Activated B cell treated with CpG ODN at 0.5 μM for 24 hours (primary cell): ENCODE measurements around the gene TMCO6. TPM values are rescaled to one million over a fixed set of nuclear protein-coding genes. Genes with fewer than 3 reads are reported as not detected.
A peak's percentile ranks its signal among the peaks of the same experiment; 100 is the strongest.

Experiments
- ATAC-seq: fragments of 200-7000 bp; cut with Tn5 transposase; one replicate; pipeline ENCODE4 v1.10.0; 2021; ENCODE audit warnings: low read depth, mild to moderate bottlenecking, moderate library complexity
- CTCF ChIA-PET: fragments of 350-600 bp; sonication (Branson Sonifier 250); formaldehyde crosslinking; loops from one replicate; lab custom pipeline; 2021; ENCODE audit warnings: antibody characterized with exemption; lab: Charles Lee
- POLR2A ChIA-PET: fragments of 350-600 bp; sonication (Branson Sonifier 250); formaldehyde crosslinking; loops from one replicate; lab custom pipeline; 2021; ENCODE audit warnings: antibody characterized with exemption; lab: Charles Lee
- DNase-seq: peaks from one replicate; pipeline ENCODE4 v3.0.0; 2022
- H3K27ac Mint-ChIP-seq: one replicate; pipeline ENCODE4 v1.8.0; 2020; ENCODE audit warnings: mixed read lengths
- H3K27me3 Mint-ChIP-seq: one replicate; pipeline ENCODE4 v1.8.0; 2021; ENCODE audit warnings: mixed read lengths
- H3K36me3 Mint-ChIP-seq: one replicate; pipeline ENCODE4 v1.8.0; 2021; ENCODE audit warnings: low read depth, mixed read lengths
- H3K4me1 Mint-ChIP-seq: one replicate; pipeline ENCODE4 v1.8.0; 2021; ENCODE audit warnings: mixed read lengths
- H3K4me3 Mint-ChIP-seq: one replicate; pipeline ENCODE4 v1.8.0; 2020; ENCODE audit warnings: mild to moderate bottlenecking, mixed read lengths
- H3K9me3 Mint-ChIP-seq: one replicate; pipeline ENCODE4 v1.8.0; 2020; ENCODE audit warnings: mixed read lengths
- intact Hi-C: fragments of 100-400 bp; cut with micrococcal nuclease; formaldehyde crosslinking; loops from one replicate; pipeline ENCODE4 v1.15.1; 2024
- total RNA-seq: library from RNA; stranded (reverse); gene quantifications from 2 replicates; pipeline ENCODE4 v1.2.3, GENCODE V29; 2022
- TF ChIP-seq, protein P1 (sequence below): fragments of 200-600 bp; IDR thresholded peaks from one replicate; pipeline ENCODE4 v1.8.0; 2022; ENCODE audit warnings: antibody characterized with exemption, mild to moderate bottlenecking

Gene TMCO6
- total RNA-seq, 1 donor from 2014 or later: 23.3 TPM

DNA sequence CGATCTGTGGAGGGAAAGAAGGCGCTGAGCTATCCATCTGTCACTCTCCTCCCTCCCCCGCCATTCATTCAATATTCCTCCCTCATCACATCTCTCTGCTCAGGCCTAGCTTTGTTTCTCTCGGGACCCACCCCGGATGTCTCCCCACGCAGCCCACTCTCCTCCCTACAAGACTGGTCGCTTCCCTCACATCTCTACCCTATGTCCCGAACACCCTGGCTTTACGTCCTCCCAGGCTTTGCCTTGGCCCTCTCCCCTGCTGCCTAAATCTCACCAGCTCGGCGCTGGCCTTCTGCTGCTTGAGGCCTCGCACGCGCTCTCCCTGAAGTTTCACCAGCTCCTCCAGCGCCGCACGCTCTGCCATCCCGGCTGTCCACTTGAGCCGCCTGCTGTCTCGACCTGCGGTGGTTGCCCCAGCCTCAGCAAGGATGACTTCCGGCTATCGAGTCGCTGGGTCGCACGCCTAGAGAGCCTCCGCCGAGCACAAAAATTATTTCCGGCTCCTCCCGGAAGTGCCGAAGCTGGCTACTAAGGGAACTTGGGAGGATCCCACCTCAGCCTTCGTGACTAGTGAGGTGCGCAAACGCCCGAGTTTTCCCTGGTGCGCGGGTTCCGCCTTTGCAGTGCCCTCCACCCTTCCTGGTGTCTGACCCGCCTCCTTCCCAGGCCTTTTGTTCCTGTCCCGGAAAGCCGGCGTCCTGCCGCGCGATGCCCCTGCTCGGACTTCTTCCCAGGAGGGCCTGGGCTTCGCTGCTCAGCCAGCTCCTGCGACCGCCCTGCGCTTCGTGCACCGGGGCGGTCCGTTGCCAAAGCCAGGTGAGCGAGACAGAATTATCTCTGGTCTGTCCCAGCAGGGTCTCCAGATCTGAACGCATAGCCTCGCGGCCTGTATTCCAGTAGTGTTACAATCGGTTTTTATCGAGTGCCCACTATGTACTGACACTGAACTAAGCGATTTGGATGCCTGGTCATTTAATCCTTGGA lies 52.0 kb downstream of the TMCO6 start, which contains the start of the genes HARS1 and HARS2:
Gene HARS1, minus strand, starts transcription at position 430 of the 984 bp plus-strand sequence. Its CDS starts 66 bp downstream, at position 364.
Gene HARS2, plus strand, starts transcription at position 515 of the 984 bp plus-strand sequence. Its CDS starts 194 bp downstream, at position 709.
- TF ChIP-seq, protein P1, sequence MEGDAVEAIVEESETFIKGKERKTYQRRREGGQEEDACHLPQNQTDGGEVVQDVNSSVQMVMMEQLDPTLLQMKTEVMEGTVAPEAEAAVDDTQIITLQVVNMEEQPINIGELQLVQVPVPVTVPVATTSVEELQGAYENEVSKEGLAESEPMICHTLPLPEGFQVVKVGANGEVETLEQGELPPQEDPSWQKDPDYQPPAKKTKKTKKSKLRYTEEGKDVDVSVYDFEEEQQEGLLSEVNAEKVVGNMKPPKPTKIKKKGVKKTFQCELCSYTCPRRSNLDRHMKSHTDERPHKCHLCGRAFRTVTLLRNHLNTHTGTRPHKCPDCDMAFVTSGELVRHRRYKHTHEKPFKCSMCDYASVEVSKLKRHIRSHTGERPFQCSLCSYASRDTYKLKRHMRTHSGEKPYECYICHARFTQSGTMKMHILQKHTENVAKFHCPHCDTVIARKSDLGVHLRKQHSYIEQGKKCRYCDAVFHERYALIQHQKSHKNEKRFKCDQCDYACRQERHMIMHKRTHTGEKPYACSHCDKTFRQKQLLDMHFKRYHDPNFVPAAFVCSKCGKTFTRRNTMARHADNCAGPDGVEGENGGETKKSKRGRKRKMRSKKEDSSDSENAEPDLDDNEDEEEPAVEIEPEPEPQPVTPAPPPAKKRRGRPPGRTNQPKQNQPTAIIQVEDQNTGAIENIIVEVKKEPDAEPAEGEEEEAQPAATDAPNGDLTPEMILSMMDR: no peak
- ChIA-PET CTCF (interaction anchor here (1.0 to 1.2 kb wide), 2 partner anchors 9 to 43 kb away, joined by 3 to 5 read pairs; partner anchors contain the start of genes IK, NDUFA2 and ZMAT2), POLR2A (interaction anchor here (0.6 to 3.0 kb wide), 15 partner anchors 9 to 290 kb away, joined by 3 to 32 read pairs (median 6); partner anchors contain the start of genes ANKHD1, EIF4EBP3, IK and NDUFA2)
- Mint-ChIP-seq H3K27ac (peak within 1 kb of the TSS; percentile 97), H3K4me3 (peak within 1 kb of the TSS; percentile 100), H3K4me1 (peaks cover 31% of the 10 kb centered on the region), H3K27me3 (no peaks in the 10 kb centered on the region), H3K9me3 (no peaks in the 10 kb centered on the region), H3K36me3 (peaks cover 57% of the 10 kb centered on the region)
- ATAC-seq (peak; percentile 95), DNase-seq (peak; percentile 70)
- intact Hi-C loops: loop anchor here (1.0 kb wide), 7 partner anchors 9 to 290 kb away; partner anchors contain the start of genes ANKHD1, APBB3, IK and NDUFA2

DNA sequence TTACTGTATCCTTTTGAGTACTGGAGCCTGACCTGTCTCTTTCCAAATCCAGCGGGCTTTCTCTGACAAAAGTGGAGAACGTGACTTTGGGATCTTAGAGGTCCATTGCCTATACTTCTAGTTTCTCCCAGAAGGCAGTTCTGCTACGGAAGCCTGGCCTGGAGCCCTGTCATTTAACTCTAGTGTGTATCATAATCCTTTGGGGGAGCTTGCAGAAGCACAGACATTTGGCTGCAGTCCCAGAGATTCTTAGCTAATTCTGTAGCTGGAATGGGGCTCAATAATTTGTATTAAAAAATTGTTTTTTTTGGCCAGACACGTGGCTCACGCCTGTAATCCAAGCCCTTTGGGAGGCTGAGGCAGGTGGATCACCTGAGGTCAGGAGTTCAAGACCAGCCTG lies 55.0 kb downstream of the TMCO6 start:
- POLR2A ChIA-PET: interaction anchor here (0.6 kb wide), 1 partner anchor 13 kb away, joined by 3 read pairs; no protein-coding TSS in a partner anchor
- CTCF ChIA-PET: no interaction called here
- TF ChIP-seq, protein P1: no peak
- no peak for ATAC-seq
- H3K4me1 Mint-ChIP-seq: peaks cover 31% of the 10 kb centered on the region
- no peak overlapping the region for H3K27ac Mint-ChIP-seq
- no peaks in the 10 kb centered on the region for H3K27me3 Mint-ChIP-seq
- H3K9me3 Mint-ChIP-seq: no peaks in the 10 kb centered on the region
- DNase-seq: no peak
- no peak overlapping the region for H3K4me3 Mint-ChIP-seq
- intact Hi-C loops: no loop called here
- H3K36me3 Mint-ChIP-seq: peaks cover 66% of the 10 kb centered on the region

Other genes starting within 250 kb of the TMCO6 start
- gene ANKHD1, start 237.6 kb upstream of the TMCO6 start, total RNA-seq: 166 and 187 TPM in 2 replicates
- 14.4 and 18.2 TPM in 2 replicates for gene EIF4EBP3, start 91.8 kb upstream of the TMCO6 start, total RNA-seq
- gene SRA1, start 82.0 kb upstream of the TMCO6 start, total RNA-seq: 41.1 and 41.8 TPM in 2 replicates
- gene APBB3, start 74.9 kb upstream of the TMCO6 start, total RNA-seq: 36.0 and 37.5 TPM in 2 replicates
- 76.0 and 77.9 TPM in 2 replicates for gene SLC35A4, start 74.6 kb upstream of the TMCO6 start, total RNA-seq
- gene CD14, start 6.3 kb upstream of the TMCO6 start, total RNA-seq: 0.54 and 1.2 TPM in 2 replicates
- 52.2 and 63.6 TPM in 2 replicates for gene NDUFA2, start 8.2 kb downstream of the TMCO6 start, total RNA-seq
- 104 and 114 TPM in 2 replicates for gene IK, start 8.4 kb downstream of the TMCO6 start, total RNA-seq
- 33.8 and 36.9 TPM in 2 replicates for gene WDR55, start 25.5 kb downstream of the TMCO6 start, total RNA-seq
- gene DND1, start 34.1 kb downstream of the TMCO6 start, total RNA-seq: 2.6 and 3.4 TPM in 2 replicates
- gene HARS1, start 51.9 kb downstream of the TMCO6 start, total RNA-seq: 78.2 and 84.0 TPM in 2 replicates
- gene HARS2, start 52.0 kb downstream of the TMCO6 start, total RNA-seq: 45.7 and 48.5 TPM in 2 replicates
- 67.8 and 70.2 TPM in 2 replicates for gene ZMAT2, start 61.0 kb downstream of the TMCO6 start, total RNA-seq
- not detected in 2 replicates for gene PCDHA1, start 146.7 kb downstream of the TMCO6 start, total RNA-seq
- gene PCDHA2, start 155.4 kb downstream of the TMCO6 start, total RNA-seq: not detected in 2 replicates
- not detected in 2 replicates for gene PCDHA3, start 161.6 kb downstream of the TMCO6 start, total RNA-seq
- gene PCDHA4, start 167.6 kb downstream of the TMCO6 start, total RNA-seq: not detected in 2 replicates
- gene PCDHA5, start 182.2 kb downstream of the TMCO6 start, total RNA-seq: not detected in 2 replicates
- not detected in 2 replicates for gene PCDHA6, start 188.5 kb downstream of the TMCO6 start, total RNA-seq
- gene PCDHA7, start 194.8 kb downstream of the TMCO6 start, total RNA-seq: not detected in 2 replicates
- not detected in 2 replicates for gene PCDHA8, start 201.7 kb downstream of the TMCO6 start, total RNA-seq
- not detected in 2 replicates for gene PCDHA9, start 208.9 kb downstream of the TMCO6 start, total RNA-seq
- gene PCDHA10, start 216.4 kb downstream of the TMCO6 start, total RNA-seq: 0.07 TPM in 1 of 2 replicates, not detected in the other
- gene PCDHA11, start 229.5 kb downstream of the TMCO6 start, total RNA-seq: not detected in 2 replicates
- not detected in 2 replicates for gene PCDHA12, start 235.9 kb downstream of the TMCO6 start, total RNA-seq
- not detected in 2 replicates for gene PCDHA13, start 242.7 kb downstream of the TMCO6 start, total RNA-seq